Measurements from ENCODE around the gene LGALS12.

DNA sequence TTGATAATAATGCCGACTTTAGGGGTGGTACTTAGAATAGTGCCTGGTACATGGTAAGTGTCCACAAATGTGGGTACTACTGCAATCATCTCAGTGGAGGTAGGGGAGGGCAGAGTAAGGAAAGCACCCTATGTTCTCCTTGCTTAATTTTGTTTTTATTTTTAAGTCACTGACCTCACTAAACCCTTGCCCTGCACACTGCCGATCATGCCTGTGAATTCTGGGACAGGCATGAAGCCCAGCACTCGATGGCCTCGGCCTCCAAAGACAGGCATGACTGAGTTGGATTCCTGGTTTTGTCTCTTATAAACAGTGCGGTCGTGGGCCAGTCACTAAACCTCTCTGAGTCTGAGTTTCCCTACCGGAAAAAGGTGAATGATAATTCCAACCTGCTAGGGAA is 6.9 kb downstream of the LGALS12 start:
- TF ChIP-seq CTCF (IDR thresholded peaks at IDR 0.05) (no peak), POLR2A (IDR thresholded peaks at IDR 0.05) (no peak), EP300 (IDR thresholded peaks at IDR 0.05) (no peak), POLR2AphosphoS5 (IDR thresholded peaks at IDR 0.05) (no peak)
